Measurements from ENCODE around the gene CNTN6.

DNA sequence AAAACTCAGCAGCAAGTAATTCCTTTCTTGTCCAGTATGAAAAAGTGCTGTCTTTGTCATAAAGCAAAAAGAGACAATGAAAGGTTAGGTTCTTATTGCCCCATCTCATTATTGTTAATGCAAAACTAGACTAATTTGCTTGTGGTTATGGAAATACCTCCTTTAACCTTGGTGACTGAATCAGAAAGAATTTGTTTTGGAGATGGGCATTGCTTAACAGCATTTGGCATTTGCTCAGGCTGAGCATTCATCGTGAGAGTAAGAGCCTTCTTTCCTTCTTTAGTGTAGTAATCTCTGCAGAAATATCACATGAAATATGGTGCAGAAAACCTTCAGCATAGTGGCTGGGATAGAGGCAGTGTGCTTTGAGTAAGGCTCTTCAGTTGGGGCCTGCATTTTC is 103.1 kb downstream of the CNTN6 start:
- TF ChIP-seq, protein P1, sequence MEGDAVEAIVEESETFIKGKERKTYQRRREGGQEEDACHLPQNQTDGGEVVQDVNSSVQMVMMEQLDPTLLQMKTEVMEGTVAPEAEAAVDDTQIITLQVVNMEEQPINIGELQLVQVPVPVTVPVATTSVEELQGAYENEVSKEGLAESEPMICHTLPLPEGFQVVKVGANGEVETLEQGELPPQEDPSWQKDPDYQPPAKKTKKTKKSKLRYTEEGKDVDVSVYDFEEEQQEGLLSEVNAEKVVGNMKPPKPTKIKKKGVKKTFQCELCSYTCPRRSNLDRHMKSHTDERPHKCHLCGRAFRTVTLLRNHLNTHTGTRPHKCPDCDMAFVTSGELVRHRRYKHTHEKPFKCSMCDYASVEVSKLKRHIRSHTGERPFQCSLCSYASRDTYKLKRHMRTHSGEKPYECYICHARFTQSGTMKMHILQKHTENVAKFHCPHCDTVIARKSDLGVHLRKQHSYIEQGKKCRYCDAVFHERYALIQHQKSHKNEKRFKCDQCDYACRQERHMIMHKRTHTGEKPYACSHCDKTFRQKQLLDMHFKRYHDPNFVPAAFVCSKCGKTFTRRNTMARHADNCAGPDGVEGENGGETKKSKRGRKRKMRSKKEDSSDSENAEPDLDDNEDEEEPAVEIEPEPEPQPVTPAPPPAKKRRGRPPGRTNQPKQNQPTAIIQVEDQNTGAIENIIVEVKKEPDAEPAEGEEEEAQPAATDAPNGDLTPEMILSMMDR (IDR thresholded peaks at IDR 0.05), result no peak
- no peak for TF ChIP-seq POLR2A (IDR thresholded peaks at IDR 0.05)

Data from transverse colon (tissue), 3 donors.